C4-2B (cell line): Measurements from ENCODE around the gene UGT1A10.

Experiments
- ZFX ChIP-seq: fragments of 450-650 bp; IDR thresholded peaks from 2 replicates; pipeline ENCODE4 v1.6.1; 2017
- TF ChIP-seq, protein P1 (sequence below): fragments of 450-650 bp; conservative IDR thresholded peaks from 2 replicates; pipeline ENCODE4 v1.5.1; 2017; ENCODE audit warnings: mild to moderate bottlenecking

DNA sequence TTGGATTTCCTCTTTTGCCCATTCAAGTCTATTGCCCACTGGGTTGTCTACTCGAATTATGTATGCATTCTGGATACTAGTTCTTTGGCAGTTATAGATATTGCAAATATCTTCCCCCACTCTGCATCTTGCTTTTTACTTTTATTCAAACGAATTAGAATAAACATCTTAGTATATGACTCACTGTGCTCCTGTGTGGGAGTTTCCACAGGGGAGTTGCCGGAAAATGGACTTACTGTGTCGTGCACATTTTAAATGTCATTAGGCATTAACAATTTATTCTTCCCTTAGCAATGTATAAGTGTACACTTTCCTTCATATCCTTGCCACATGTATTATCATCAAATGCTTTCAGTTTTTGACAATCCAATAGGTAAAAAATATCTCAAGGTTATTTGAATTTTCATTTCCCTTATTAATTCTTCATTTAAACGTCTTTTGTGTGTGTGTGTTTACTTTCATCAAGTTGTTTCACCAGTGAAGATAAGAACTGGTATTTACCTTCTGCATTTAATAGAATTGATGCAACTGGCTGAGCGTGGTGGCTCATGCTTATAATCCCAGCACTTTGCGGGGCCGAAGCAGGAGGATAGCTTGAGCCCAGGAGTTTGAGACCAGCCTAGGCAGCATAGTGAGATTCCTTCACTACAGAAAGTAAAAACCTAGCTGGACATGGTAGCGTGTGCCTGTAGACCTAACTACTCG, 71.8 kb downstream of the UGT1A10 start:
- TF ChIP-seq, protein P1, sequence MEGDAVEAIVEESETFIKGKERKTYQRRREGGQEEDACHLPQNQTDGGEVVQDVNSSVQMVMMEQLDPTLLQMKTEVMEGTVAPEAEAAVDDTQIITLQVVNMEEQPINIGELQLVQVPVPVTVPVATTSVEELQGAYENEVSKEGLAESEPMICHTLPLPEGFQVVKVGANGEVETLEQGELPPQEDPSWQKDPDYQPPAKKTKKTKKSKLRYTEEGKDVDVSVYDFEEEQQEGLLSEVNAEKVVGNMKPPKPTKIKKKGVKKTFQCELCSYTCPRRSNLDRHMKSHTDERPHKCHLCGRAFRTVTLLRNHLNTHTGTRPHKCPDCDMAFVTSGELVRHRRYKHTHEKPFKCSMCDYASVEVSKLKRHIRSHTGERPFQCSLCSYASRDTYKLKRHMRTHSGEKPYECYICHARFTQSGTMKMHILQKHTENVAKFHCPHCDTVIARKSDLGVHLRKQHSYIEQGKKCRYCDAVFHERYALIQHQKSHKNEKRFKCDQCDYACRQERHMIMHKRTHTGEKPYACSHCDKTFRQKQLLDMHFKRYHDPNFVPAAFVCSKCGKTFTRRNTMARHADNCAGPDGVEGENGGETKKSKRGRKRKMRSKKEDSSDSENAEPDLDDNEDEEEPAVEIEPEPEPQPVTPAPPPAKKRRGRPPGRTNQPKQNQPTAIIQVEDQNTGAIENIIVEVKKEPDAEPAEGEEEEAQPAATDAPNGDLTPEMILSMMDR = no peak
- no peak for TF ChIP-seq ZFX
